ENCODE results near the gene SKI. TPM values are rescaled to one million over a fixed set of nuclear protein-coding genes. Genes with fewer than 3 reads are reported as not detected.
A peak's percentile ranks its signal among the peaks of the same experiment; 100 is the strongest.

Gene SKI
- polyA plus RNA-seq, 10 donors: 47.4 to 74.3 (median 60.5) TPM

DNA sequence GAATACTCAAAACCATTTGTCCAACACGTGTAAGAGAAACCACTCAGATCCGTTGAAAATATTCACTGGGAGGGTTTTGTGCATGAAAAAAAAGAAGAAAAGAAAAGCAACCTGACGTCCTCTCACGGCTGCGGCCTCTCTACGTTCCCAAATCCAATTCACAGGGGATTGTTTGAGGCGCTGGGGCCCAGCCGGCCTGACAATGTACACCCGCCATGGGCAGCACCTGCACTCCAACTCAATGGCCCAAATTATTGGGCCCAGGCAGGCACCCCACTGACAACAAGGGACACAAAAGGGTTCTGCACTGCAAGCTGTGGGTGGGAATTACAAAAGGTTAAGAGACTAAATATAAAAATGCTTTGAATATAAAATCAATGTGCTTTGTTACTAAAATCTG, 121.7 kb downstream of the SKI start:
- no peak for DNase-seq

DNA sequence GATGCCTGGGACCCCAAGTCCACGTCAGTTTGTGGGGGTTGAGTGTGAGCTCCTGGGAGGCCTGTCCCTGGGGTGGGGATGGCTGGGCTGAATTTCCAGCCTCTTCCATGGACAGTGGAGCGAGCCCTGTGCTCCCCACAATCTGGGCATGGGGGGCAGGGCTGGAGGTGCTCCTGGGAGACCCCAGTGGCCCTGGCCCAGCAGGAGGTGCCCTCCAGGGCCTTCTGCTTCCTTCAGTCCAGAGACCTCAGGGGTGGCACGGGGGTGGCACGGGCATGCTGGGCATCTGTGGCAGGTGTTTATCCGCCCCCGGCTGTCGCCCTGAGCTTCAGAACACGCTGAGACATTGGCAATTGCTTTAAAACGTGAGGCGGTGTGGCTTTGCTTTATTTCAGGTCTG, 122.4 kb downstream of the SKI start:
- no peak for DNase-seq

DNA sequence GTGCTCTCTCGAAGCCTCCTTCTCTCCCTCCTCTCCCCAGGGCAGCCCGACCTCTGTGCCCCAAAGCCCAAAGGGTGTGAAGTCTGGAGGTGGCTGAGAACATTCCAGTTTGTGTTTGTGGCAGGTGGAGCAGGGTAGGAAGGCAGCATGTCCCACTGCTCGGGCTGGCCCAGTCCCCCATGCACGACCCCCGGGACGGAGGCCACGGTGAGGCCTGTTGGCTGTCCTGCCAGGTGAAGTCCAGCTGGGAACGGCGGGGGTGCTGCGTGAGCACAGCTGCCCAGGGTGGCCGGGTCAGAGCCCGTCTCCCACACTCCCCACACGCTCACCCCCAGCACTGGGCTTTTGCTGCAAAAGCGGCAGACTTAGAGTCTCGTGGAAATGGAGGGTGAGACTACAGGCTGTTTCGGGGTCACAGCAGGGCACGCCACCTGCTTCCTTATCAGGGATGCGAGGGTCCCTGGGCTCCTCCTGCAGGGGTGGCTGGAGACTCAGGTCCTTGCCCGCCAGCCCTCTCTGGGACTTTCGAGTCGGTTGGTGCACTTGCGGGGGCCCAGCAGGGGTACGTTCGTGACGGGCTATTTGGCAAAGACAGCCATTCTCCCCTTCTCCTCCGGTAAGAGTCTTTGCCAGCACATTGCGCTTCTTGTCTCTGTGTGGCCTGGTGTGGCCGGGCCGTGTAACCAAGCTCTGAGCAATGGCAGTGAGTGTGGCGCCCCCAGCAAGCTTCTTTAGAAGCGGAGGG, 123.0 kb downstream of the SKI start:
- no peak for DNase-seq

DNA sequence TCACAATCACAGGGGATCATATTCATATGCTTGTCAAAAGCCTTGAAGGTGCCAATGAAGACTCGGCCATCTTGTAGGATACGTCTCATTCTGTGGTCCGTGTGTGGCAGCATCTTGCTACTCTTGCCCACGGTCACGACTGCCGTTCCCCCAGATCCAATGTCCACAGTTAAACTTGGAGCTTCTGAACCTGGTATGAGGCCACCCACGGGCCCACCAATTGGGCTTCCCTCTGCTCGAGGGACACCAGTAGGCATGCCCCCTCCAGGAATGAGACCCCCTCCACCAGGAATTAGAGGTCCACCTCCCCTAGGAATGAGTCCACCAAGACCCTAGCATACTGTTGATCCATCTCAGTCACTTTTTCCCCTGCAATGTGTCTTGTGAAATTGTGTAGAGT, 123.6 kb downstream of the SKI start:
- DNase-seq: no peak

DNA sequence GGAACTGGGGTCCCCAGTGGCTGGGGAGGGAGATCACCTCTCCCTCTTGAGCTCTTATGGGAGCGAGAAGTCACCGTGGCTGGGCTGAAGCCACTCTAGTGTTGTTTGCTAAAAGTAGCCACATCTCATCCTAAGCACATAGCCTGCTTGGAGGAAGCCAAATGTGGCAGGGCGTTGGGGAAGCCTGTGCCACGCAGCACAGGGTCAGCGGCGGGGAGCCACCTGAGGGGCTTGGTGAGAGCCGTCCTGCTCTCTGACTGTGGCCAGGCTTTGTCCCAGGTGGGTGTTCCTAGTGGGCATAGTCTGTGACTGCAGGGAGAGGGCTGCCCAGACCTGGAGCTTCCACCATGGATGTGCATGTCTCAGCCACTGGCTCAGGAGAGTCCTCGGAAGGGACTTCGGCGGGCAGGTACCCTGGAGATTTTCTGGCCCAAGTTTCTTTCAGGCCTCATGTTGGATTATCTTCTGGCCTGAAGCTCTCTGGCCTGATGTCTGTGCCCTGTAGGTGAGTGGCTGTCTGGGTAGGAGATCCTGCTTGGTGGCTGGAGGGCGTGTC, 124.3 kb downstream of the SKI start:
- DNase-seq: no peak

DNA sequence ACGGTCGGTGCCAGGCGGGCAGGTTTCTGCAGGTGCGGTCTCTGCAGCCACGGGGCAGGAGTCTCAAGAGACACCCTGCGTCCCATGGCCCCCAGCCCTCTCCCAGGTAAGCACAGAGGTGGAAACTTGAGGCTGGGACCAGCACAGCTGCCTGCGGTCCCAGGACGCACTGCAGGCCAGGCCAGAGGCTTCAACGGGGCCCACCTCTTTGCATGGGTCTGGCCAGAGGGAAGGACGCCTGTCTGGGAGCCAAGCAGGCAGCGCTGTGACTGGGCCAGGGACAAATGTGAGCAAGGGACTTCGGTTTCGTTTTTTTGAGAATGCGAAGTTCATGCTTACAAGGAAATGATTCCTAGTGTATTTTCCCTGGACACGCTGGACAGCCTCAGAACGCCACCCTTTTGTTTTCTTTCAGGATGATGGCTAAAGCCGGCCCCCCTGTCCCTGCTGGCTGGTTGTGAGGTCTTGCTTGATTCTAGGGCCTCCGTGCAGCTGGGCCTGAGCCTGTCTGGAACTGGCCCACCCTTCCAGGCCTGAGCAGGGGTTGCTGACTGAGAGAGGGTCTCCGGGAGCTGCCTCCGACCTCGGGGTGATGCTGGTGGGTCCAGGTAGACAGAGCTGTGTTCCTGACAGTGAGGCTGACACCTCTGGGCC, 124.9 kb downstream of the SKI start:
- DNase-seq: peak in 2 of 3 donors; percentile 29 to 76

DNA sequence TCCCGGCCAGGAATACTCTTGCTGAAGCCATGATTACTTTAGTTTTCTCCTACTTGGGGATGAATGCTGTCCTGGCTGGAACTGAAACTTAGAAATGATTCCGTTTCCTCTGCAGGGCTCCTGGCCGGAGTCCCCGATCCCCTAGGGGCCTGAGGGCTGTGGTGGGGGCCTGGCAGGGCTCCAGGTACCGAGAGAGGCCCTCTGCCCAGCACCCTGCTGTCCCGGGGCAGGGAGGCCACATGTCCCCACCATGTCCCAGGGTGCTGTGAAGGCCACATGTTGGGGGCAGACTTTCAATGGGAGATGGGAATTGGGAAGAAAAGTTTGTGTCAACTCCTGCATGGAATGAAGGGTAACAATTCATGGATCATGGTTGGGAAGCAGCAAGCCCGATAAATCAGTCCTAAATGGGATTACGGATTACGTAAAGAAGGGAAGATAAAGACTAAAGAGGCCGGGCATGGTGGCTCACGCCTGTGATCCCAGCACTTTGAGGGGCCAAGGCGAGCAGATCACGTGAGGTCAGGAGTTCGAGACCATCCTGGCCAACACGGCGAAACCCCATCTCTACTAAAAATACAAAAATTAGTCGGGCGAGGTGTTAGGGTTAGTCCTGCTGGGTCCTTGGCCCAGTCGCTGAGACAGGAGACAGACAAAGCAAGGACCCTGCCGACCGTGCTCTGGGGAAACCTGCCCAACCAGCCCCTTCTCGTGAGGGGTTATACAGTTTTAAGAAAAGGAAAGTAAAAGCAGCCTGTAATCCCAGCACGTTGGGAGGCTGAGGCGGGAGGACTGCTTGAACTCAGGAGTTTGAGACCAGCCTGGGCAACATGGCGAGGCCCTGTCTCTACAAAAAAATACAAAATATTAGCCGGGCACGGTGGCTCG, 125.7 kb downstream of the SKI start:
- no peak for DNase-seq

DNA sequence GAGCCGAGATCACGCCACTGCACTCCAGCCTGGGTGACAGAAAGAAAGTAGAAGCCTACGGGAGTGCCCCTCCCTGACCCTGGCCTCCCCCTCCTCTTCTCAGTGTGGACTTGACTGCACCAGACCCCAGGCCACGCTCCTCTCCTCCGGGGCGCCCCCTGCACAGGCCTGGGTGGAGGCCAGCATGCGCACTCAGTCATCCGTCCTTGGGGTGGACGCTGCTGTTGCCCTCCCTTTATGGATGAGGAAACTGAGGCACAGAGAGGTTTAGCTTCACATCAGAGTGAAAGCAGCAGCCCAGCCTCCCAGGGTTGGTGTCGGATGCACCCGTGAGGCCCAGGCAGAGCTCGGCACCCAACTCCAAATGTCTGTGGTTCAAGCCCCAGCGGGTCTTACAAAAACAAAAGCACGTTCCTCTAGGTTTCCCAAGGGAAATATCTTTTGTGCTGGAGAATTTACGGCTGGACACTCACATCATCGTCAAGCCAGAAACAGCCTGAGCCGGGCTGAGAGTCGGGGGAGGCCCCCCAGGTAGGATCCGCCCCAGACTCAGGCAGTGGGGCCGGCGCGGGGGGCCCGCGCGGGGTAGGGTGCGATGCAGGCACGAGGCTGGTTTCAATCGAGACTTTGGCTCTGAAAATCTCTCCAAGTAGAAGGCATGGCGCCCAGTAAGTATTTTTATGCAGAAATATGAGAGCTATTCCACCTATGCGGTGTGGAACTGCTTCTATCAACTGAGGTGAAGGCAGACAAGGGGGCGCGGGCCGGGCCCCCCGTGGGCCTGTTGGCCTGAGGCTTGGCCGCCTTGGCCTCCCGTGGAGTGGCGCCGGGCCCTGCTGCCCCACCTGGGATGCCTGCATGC, 126.6 kb downstream of the SKI start:
- peak in 2 of 3 donors; percentile 33 to 60 for DNase-seq

DNA sequence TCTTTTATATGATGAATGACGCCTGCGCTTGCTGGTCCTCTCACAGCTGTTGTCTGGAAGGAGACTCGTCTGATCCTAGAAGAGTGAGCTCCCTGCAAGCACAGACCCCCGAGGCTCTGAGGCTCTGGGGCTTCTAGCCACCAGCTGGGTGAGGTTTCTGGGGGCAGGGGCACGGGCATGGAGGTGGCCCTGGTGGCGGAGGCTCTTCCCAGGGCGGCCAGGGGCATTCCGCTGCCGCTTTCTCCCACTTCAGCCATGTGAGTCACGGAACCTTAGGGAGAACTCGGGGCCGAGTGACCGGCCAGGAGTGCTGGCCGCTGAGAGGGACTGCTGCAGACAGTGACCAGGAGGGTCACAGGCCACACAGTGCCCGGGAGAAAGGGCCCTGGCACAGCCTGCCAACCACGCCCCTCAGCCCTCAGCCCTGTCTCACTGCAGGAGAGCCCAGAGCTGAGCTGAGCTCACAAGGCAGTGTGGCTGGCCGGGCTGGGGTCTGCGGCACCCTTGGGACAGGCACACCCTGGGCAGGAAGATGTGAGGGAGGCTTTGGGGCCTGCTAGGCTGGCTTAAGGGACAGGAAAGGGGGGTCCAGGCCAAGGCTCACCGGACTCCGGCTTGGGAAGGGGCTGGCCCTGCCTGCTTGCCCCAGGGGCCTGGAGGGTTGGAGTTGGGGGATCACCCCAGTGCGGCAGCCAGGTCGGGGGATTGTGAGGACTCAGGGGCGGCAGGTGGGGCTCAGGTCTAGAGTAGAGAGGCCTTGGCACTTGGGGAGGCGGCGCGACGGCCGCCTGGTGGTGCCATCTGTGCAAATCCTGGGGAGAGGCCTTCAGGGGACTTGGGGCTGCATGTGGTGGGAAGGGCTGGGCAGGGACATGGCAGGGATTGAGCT, 127.5 kb downstream of the SKI start:
- no peak for DNase-seq

DNA sequence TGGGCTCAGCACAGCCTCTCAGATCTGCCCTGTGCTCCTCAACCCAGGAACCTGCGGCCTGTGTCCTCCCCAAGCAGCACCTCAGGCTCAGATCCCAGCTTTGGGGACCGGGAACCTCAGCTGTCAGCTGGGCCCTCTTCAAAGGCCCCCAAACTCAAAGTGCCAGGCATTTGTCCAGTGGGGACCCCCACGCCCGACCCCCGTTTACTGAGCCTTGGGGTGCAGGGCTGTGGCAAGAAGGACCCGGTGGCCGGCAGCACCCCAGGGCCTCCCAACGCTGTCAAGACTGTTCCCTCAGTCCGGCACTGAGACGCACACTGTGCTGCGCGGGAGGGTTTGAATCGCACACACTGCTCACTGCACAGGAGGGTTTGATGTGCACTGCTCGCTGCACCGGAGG, 128.3 kb downstream of the SKI start:
- no peak for DNase-seq

DNA sequence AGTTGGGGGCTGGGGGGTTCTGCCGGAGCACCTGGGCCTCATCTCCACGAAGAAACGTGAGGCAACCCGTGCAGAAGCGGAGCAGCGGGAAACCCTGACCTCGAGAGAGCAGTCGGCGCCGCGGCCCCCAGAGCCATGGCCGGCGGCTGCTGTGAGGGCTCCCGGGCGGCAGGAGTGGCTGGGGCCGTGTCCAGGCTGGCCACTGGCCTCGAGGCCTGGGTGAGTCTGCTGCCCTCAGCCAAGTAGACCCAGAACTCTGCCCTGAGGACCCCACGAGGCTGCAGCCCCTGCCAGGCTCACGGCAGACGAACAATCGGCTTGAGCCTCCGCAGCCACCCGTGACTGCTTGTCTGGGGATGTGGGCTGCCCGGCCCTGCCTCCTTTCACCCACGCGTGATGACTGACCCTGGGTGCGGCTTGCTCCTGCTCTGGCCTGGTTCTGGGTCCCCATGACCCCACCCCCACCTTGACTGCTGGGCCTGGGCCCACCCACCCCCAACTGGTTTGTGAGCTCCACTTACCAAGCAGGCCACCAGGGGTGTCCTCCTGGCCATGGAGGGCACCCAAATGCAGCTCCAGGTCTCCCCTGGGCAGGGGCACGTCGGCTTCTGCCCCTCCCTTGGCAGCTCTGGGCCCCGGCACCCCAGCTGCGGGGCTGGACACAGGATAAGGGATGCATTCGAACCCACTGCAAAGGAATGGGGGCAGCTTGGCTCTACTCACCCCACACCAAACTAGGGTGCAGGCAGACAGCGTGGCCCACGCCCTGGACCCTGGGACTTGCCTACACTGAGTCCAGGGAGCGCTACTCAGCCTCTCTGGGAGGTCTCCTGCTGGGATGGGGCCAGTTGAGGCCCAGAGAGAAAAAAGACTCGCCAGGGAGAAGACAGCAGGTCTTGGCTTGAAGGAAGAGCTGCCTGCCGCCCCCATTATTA, 129.1 kb downstream of the SKI start:
- DNase-seq: no peak

DNA sequence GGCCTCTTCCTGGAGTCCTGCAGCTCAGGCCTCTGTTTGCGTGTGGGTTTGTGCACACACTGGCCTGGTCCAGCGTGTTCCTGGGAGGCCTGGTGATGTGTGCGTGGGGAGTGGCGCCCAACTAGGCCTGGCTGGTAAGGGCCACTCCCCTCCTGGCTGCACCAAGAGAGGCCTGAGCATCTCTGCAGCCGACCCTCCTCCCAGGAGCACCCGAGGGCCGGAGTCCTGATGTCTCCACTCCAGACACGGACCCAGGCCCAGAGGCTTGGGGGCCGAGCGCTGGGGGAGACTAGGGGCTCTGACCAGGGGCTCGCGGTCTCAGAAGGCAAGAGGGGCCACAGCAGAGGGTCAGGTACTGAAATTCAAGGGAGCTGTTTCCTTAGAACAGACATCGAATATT, 130.0 kb downstream of the SKI start:
- DNase-seq: no peak

DNA sequence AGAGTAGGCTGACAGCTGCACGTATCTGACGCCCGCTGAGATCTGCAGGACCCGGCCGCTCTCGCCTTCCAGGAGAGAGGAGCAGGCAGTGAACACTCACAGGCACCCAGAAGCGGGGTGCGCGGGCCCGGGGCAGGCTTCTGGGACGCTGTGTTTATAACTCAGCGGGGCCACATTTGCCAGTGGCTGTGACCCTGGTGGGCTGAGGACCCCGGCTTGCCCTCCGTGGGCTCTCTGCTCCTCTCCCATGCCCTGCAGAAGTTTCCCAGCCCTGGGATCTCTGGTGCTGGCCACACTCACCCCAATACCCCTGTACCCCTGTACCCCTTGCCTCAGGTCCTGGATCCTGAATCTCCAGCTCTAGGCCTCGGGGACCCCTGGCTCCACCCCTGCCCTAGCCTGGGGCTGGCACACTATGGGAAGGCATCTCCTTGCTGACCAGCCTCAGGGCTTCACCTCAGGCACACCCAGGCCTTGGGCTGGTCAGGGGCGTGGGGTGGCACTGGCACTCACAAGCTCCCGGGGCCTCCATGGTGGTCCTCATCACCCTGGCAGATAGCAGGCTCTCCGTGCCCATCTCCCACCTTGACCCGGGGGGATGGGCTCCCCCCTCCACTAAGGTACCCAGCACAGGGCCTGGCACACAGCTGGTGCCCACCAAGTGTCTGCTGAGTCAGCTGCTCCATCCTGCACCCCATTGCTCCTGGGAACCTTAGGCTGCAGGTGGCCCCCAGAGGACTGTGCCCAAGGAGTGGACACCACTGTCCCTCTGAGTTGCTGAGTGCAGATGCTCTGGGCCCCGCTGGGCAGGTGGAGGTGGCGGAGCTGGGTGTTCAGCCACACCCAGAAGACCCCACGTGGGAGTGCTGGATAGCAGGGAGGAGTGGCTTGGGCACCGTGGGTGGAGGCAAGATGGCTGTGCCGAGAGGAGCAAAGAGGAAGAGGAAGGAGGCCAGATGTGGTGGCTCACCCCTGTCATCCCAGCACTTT, 130.8 kb downstream of the SKI start:
- no peak for DNase-seq
